C4-2B (cell line): ENCODE measurements around the gene TLX2.

ENCODE experiments used
- ZFX ChIP-seq: fragments of 450-650 bp; IDR thresholded peaks from 2 replicates; pipeline ENCODE4 v1.6.1; 2017
- TF ChIP-seq, protein P1 (sequence below): fragments of 450-650 bp; conservative IDR thresholded peaks from 2 replicates; pipeline ENCODE4 v1.5.1; 2017; ENCODE audit warnings: mild to moderate bottlenecking

DNA sequence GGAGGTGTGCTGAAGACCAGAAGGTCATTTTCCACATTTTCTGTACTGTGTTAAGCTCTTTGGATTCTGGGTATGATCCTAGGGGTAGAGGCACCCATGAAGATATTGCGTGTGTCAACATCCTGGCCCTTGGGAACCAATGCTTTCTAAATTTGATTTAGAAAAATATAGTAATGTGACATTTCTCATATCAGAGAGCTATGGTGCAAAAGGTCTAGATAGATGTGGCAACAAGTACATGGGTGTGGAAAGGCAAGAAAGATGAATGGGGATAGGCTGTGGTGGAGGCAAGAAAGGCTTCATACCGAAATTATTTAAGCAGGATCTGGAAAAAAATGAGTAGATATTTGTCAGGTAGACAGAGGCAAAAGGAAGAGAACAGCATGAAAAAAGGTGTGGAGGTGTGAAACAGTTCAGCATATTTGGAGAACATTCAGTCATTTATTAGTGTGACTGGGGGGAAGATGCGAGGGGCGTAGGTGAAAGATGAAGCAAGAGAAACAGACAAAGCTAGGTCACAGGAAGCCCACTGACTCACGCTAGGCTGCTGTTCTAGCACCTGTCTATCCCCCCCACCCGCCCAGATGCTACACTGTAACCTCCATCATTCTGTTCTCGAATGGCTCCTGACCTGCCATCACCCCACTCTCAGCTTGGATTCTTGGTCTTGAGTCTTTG lies 52.0 kb downstream of the TLX2 start:
- TF ChIP-seq, protein P1, sequence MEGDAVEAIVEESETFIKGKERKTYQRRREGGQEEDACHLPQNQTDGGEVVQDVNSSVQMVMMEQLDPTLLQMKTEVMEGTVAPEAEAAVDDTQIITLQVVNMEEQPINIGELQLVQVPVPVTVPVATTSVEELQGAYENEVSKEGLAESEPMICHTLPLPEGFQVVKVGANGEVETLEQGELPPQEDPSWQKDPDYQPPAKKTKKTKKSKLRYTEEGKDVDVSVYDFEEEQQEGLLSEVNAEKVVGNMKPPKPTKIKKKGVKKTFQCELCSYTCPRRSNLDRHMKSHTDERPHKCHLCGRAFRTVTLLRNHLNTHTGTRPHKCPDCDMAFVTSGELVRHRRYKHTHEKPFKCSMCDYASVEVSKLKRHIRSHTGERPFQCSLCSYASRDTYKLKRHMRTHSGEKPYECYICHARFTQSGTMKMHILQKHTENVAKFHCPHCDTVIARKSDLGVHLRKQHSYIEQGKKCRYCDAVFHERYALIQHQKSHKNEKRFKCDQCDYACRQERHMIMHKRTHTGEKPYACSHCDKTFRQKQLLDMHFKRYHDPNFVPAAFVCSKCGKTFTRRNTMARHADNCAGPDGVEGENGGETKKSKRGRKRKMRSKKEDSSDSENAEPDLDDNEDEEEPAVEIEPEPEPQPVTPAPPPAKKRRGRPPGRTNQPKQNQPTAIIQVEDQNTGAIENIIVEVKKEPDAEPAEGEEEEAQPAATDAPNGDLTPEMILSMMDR, result no peak
- TF ChIP-seq ZFX, result no peak
